ENCODE measurements around the gene PIWIL4.

GRCh38 chr11:94666792-94667721 lies 99.9 kb downstream of the PIWIL4 start:
- TF ChIP-seq, protein P1, sequence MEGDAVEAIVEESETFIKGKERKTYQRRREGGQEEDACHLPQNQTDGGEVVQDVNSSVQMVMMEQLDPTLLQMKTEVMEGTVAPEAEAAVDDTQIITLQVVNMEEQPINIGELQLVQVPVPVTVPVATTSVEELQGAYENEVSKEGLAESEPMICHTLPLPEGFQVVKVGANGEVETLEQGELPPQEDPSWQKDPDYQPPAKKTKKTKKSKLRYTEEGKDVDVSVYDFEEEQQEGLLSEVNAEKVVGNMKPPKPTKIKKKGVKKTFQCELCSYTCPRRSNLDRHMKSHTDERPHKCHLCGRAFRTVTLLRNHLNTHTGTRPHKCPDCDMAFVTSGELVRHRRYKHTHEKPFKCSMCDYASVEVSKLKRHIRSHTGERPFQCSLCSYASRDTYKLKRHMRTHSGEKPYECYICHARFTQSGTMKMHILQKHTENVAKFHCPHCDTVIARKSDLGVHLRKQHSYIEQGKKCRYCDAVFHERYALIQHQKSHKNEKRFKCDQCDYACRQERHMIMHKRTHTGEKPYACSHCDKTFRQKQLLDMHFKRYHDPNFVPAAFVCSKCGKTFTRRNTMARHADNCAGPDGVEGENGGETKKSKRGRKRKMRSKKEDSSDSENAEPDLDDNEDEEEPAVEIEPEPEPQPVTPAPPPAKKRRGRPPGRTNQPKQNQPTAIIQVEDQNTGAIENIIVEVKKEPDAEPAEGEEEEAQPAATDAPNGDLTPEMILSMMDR (IDR thresholded peaks at IDR 0.05; ENCODE audit: borderline replicate concordance, extremely low read depth, low read length, poor library complexity, severe bottlenecking) = no peak
- no peak for TF ChIP-seq EZH2 (IDR thresholded peaks at IDR 0.05; ENCODE audit: borderline replicate concordance, low read depth, low read length, severe bottlenecking)
